ENCODE results near the gene URM1. TPM values are rescaled to one million over a fixed set of nuclear protein-coding genes. Genes with fewer than 3 reads are reported as not detected.

URM1 gene
- total RNA-seq, 6 donors from 2014 or later, result 11.1 to 57.9 (median 28.7) TPM

DNA sequence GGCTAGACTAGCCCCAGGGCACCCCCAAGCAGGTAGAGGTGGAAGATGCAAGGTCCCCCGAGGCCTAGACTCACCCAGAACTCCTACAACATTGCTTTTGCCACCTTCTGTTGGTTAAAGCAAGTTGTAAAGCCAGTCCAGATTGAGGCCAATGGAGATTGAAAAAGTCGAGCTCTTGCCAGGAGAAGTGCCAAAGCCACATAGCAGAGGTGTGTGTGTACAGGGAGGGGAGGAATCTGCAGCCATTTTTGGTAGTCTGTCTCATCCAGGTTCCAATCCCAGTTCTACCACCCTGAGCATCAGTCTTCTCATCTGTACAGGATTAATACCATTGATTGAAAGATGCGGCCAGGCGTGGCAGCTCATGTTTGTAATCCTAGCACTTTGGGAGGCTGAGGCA lies 12.3 kb upstream of the URM1 start:
- Histone ChIP-seq H3K36me3 (peaks cover 5 to 30% (median 19%) of the 10 kb centered on the region in 4 donors), H3K4me1 (peaks cover 9 to 14% (median 12%) of the 10 kb centered on the region in 4 donors), H3K4me3 (no peak overlapping the region), H3K27me3 (no peaks in the 10 kb centered on the region), H3K27ac (no peak overlapping the region), H3K9me3 (no peaks in the 10 kb centered on the region)
- TF ChIP-seq EP300 (IDR thresholded peaks at IDR 0.05), result no peak
- TF ChIP-seq POLR2A (IDR thresholded peaks at IDR 0.05), result no peak
- no peak for TF ChIP-seq POLR2AphosphoS5 (IDR thresholded peaks at IDR 0.05)
- TF ChIP-seq, protein P1, sequence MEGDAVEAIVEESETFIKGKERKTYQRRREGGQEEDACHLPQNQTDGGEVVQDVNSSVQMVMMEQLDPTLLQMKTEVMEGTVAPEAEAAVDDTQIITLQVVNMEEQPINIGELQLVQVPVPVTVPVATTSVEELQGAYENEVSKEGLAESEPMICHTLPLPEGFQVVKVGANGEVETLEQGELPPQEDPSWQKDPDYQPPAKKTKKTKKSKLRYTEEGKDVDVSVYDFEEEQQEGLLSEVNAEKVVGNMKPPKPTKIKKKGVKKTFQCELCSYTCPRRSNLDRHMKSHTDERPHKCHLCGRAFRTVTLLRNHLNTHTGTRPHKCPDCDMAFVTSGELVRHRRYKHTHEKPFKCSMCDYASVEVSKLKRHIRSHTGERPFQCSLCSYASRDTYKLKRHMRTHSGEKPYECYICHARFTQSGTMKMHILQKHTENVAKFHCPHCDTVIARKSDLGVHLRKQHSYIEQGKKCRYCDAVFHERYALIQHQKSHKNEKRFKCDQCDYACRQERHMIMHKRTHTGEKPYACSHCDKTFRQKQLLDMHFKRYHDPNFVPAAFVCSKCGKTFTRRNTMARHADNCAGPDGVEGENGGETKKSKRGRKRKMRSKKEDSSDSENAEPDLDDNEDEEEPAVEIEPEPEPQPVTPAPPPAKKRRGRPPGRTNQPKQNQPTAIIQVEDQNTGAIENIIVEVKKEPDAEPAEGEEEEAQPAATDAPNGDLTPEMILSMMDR (IDR thresholded peaks at IDR 0.05), result no peak
- 95 to 96% methylated on average over 3 to 4 of the region's 4 CpGs for WGBS, 2 donors
- ATAC-seq (ENCODE audit: low FRiP score in 2 of 2), result no peak
- DNase-seq, result no peak

DNA sequence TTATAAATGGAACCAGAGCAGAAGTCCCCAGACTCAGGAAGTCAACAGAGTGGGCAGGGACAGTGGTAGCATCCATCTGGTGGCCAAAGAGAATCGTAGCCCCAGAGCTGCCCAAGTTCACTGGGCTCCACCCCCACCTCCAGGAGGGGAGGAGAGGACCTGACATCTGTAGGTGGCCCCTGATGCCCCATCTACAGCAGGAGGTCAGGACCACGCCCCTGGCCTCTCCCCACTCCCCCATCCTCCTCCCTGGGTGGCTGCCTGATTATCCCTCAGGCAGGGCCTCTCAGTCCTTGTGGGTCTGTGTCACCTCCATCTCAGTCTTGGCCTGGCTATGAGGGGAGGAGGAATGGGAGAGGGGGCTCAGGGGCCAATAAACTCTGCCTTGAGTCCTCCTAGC lies 10.3 kb upstream of the URM1 start:
- no peak overlapping the region for H3K4me3 ChIP-seq
- peak overlapping the region in 2 of 4 donors; percentile 49 to 54 for H3K27ac ChIP-seq
- ATAC-seq (ENCODE audit: low FRiP score in 2 of 2) (no peak), DNase-seq (no peak)
- TF ChIP-seq POLR2AphosphoS5 (IDR thresholded peaks at IDR 0.05) (no peak), POLR2A (IDR thresholded peaks at IDR 0.05) (no peak), EP300 (IDR thresholded peaks at IDR 0.05) (no peak)
- TF ChIP-seq, protein P1 (IDR thresholded peaks at IDR 0.05), result no peak
- H3K4me1 ChIP-seq, result peaks cover 17 to 23% (median 21%) of the 10 kb centered on the region in 4 donors
- no peaks in the 10 kb centered on the region for H3K9me3 ChIP-seq
- 41 to 71% methylated on average over 2 of the region's 2 CpGs for WGBS, 2 donors
- no peaks in the 10 kb centered on the region for H3K27me3 ChIP-seq
- peaks cover 0 to 15% (median 8%) of the 10 kb centered on the region in 4 donors for H3K36me3 ChIP-seq

DNA sequence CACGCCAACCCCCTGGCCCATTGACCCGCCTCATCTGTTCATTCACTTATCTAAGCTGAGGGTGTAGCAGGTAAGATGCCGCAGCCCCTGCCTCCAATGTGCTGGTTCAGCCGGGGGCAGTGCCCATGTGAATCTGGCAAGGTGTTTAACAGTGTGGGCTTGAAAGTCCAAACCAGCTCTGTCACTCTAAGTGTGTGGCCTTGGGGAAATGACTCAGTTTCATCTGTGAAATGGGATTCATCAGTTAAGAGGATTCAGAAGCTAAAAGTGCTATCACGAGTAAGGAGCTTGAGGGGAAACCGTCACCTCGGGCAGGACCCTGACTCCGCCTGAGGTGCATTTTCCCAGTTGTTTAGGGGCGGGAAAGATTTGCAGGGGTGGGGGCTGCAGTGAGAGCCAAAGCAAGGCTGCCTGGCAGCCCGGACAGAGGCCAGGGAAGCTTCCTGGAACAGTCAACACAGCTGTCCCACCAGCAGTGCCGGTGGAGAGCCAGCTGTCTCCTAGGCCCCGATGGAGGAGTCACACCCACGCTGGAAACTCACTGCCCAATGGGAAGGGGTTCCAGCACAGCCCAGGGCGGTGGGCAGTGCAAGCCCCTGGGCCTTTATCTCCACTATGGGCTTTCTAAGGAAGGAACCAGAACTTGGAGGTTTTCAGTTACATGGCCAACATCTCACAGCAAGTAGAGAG lies 9.7 kb upstream of the URM1 start:
- WGBS, 2 donors, result 65 to 73% methylated on average over 6 to 12 of the region's 14 CpGs
- H3K27ac ChIP-seq, result peak overlapping the region; percentile 45 to 62 (median 52)
- no peaks in the 10 kb centered on the region for H3K9me3 ChIP-seq
- peak overlapping the region in 3 of 4 donors; percentile 36 to 55 (median 53) for H3K4me3 ChIP-seq
- H3K36me3 ChIP-seq, result peaks cover 0 to 9% (median 3%) of the 10 kb centered on the region in 4 donors
- TF ChIP-seq EP300 (IDR thresholded peaks at IDR 0.05), result no peak
- TF ChIP-seq POLR2A (IDR thresholded peaks at IDR 0.05), result no peak
- TF ChIP-seq, protein P1 (IDR thresholded peaks at IDR 0.05), result no peak
- no peak for TF ChIP-seq POLR2AphosphoS5 (IDR thresholded peaks at IDR 0.05)
- peaks cover 17 to 23% (median 21%) of the 10 kb centered on the region in 4 donors for H3K4me1 ChIP-seq
- ATAC-seq (ENCODE audit: low FRiP score in 2 of 2) (peak in 1 of 2 donors; percentile 16), DNase-seq (no peak)
- no peaks in the 10 kb centered on the region for H3K27me3 ChIP-seq

DNA sequence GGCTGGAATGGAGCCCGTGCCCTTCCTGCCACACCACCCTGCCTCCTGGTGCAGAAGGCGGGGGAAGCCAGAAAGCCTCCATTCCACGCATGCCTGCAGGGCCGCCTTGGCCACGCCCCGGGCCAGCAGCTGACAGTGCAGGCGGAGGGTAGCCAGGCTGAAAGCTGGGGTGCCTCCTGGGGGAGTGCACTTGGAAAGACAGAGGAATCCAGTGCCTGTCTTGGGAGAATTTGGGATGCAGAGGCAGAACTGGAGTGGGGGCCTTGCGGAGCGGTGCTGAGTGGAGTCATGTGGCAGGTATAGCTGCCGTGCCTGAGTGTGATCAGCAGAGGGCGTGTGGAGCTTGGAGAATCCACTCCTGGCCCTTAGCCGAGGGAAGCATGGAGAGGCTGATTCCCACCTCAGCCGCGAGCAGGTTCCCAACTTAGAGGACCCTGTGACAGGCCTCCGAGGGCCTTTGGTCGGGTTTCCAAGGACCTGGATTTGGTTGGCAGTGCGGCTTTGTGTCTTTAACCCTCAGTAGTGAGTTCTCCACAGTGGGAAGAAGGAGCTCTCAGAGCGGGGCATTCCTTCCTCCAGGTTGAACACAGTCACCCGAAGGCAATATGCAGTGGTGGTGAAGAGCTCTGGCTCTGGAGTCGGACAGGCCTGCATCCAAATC lies 9.1 kb upstream of the URM1 start:
- peak in 1 of 4 donors; percentile 18 for TF ChIP-seq POLR2A (IDR thresholded peaks at IDR 0.05)
- no peak for TF ChIP-seq POLR2AphosphoS5 (IDR thresholded peaks at IDR 0.05)
- TF ChIP-seq, protein P1 (IDR thresholded peaks at IDR 0.05), result peak; percentile 82 to 95 (median 92)
- TF ChIP-seq EP300 (IDR thresholded peaks at IDR 0.05), result no peak
- H3K4me3 ChIP-seq, result peak overlapping the region in 3 of 4 donors; percentile 36 to 55 (median 53)
- WGBS, 2 donors, result 10 to 18% methylated on average over 10 to 19 of the region's 20 CpGs
- peak overlapping the region; percentile 45 to 62 (median 52) for H3K27ac ChIP-seq
- no peaks in the 10 kb centered on the region for H3K9me3 ChIP-seq
- DNase-seq (peak; percentile 88 to 92), ATAC-seq (ENCODE audit: low FRiP score in 2 of 2) (peak; percentile 94 to 95)
- H3K4me1 ChIP-seq, result peaks cover 17 to 23% (median 21%) of the 10 kb centered on the region in 4 donors
- peaks cover 0 to 7% (median 2%) of the 10 kb centered on the region in 4 donors for H3K36me3 ChIP-seq
- no peaks in the 10 kb centered on the region for H3K27me3 ChIP-seq

All from upper lobe of left lung (tissue), 6 donors.